ENCODE results near the gene SREK1IP1. TPM values are rescaled to one million over a fixed set of nuclear protein-coding genes. Genes with fewer than 3 reads are reported as not detected.

The SREK1IP1 gene
- total and polyA plus RNA-seq, 9 of the 15 experiments (the other 6 are each of a cell fraction or from before 2014, with no cell fraction given) = 6.9 to 45.2 (median 21.7) TPM

- TF ChIP-seq HDAC6 (IDR thresholded peaks at IDR 0.05; ENCODE audit: low read depth, low read length) = peak; percentile 53; the same call in 1 of the 2 replicates
Measured at GRCh38 chr5:64690417-64691151, 77.9 kb downstream of the SREK1IP1 start, which contains the start of gene SHISAL2B (continued).

GRCh38 chr5:64690104-64690416, 78.4 kb downstream of the SREK1IP1 start:
- no TSS peak for BruUV-seq (replicated peaks)
- 0 out of 2 replicates have a peak overlapping the region, but pooled peaks have one; percentile 33 for H2AFZ ChIP-seq (ENCODE audit: low read depth, low read length)
- H3K9me3 ChIP-seq (replicated peaks; ENCODE audit: control insufficient read depth, insufficient read depth, low read depth, low read length) = no peaks in the 10 kb centered on the region
- DNase-seq (ENCODE audit: extremely low read depth in 1 of 4, low spot score in 3 of 4) (no peak), ATAC-seq (peak; percentile 31; the same call in 2 of the 3 replicates), FAIRE-seq (no peak)
- in situ Hi-C loops (cut with MboI) = no loop called here
- no peaks in the 10 kb centered on the region for H3K9me1 ChIP-seq (ENCODE audit: control insufficient read depth, insufficient read depth, low read length)
- intact Hi-C loops (cut with micrococcal nuclease) = no loop called here
- no peak overlapping the region for H3K9ac ChIP-seq (ENCODE audit: insufficient read depth in 1 of 2, low read depth in 2 of 2, low read length in 2 of 2)
- CTCF ChIA-PET (ENCODE audit: low intra/inter-chr PET ratio) = no interaction called here
- H3K27me3 ChIP-seq (ENCODE audit: control insufficient read depth in 2 of 2, insufficient read depth in 2 of 2, low read length in 2 of 2) = peaks cover 17% of the 10 kb centered on the region in 2 experiments
- H3K79me2 ChIP-seq (ENCODE audit: control insufficient read depth, insufficient read depth, low read length) = no peaks in the 10 kb centered on the region
- POLR2A ChIA-PET = interaction anchor here (0.6 kb wide), 1 partner anchor 32 kb away, joined by 3 read pairs; no protein-coding TSS in a partner anchor
- TF ChIP-seq ARID3A (IDR thresholded peaks at IDR 0.05; ENCODE audit: borderline replicate concordance, low read depth, low read length) (no peak), ZNF12 (CRISPR knock-in tag; IDR thresholded peaks at IDR 0.05) (no peak), SMARCC2 (IDR thresholded peaks at IDR 0.05; ENCODE audit: low read depth) (no peak)
- H4K20me1 ChIP-seq (replicated peaks; ENCODE audit: control insufficient read depth, insufficient read depth, low read length) = no peaks in the 10 kb centered on the region
- no peak overlapping the region for H3K27ac ChIP-seq (ENCODE audit: extremely low read depth, low read depth, low read length)
- H3K36me3 ChIP-seq (ENCODE audit: control insufficient read depth, insufficient read depth, low read length) = no peaks in the 10 kb centered on the region
- H3K4me2 ChIP-seq (ENCODE audit: insufficient read depth, low read length) = peak overlapping the region; percentile 21; the same call in 1 of the 2 replicates
- 3% methylated on average over 9 of the region's 9 CpGs for WGBS (ENCODE audit: insufficient coverage, low coverage, missing lambda C conversion rate)
- peaks cover 0 to 10% of the 10 kb centered on the region in 2 experiments; a peak in 4 of 5 replicates for H3K4me1 ChIP-seq (replicated peaks in 1 of 2; ENCODE audit: control insufficient read depth in 2 of 2, insufficient read depth in 2 of 2, low read length in 2 of 2)
- H3K4me3 ChIP-seq = no peak overlapping the region
